ENCODE measurements around the gene PER2.

- TF ChIP-seq, protein P1, sequence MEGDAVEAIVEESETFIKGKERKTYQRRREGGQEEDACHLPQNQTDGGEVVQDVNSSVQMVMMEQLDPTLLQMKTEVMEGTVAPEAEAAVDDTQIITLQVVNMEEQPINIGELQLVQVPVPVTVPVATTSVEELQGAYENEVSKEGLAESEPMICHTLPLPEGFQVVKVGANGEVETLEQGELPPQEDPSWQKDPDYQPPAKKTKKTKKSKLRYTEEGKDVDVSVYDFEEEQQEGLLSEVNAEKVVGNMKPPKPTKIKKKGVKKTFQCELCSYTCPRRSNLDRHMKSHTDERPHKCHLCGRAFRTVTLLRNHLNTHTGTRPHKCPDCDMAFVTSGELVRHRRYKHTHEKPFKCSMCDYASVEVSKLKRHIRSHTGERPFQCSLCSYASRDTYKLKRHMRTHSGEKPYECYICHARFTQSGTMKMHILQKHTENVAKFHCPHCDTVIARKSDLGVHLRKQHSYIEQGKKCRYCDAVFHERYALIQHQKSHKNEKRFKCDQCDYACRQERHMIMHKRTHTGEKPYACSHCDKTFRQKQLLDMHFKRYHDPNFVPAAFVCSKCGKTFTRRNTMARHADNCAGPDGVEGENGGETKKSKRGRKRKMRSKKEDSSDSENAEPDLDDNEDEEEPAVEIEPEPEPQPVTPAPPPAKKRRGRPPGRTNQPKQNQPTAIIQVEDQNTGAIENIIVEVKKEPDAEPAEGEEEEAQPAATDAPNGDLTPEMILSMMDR (IDR thresholded peaks at IDR 0.05; ENCODE audit: low read depth, low read length, poor library complexity, severe bottlenecking), result no peak
- TF ChIP-seq EZH2phosphoT487 (IDR thresholded peaks at IDR 0.05; ENCODE audit: borderline replicate concordance, low read length), result no peak
Measured at GRCh38 chr2:238278626-238279323, 9.6 kb downstream of the PER2 start.
